H9 (cell line): ENCODE data around the gene TUFT1. TPM values are rescaled to one million over a fixed set of nuclear protein-coding genes. Genes with fewer than 3 reads are reported as not detected.

Source experiments
- DNase-seq: peaks from one replicate; pipeline ENCODE4 v3.0.0-alpha.2; 2017
- H2AFZ ChIP-seq: one replicate; pipeline ENCODE4 v1.6.1; 2013; ENCODE audit warnings: mild to moderate bottlenecking, low read length, control low read depth, moderate library complexity
- H2AK5ac ChIP-seq: 2 replicates; pipeline ENCODE4 v1.6.1; 2013; ENCODE audit warnings: low read length, control low read depth, mixed read lengths; ENCODE audit not compliant: insufficient read length
- H2BK120ac ChIP-seq: one replicate; pipeline ENCODE4 v1.6.1; 2013; ENCODE audit warnings: low read depth, mild to moderate bottlenecking, low read length, control low read depth, inconsistent platforms; ENCODE audit not compliant: poor library complexity, severe bottlenecking
- H2BK12ac ChIP-seq: 2 replicates; pipeline ENCODE4 v1.6.1; 2013; ENCODE audit warnings: low read length, control low read depth, mixed read lengths, low read depth; ENCODE audit not compliant: insufficient read length
- H2BK15ac ChIP-seq: 2 replicates; pipeline ENCODE4 v1.6.1; 2013; ENCODE audit warnings: low read depth, low read length, control low read depth
- H2BK20ac ChIP-seq: one replicate; pipeline ENCODE4 v1.6.1; 2013; ENCODE audit warnings: low read depth, mild to moderate bottlenecking, low read length, control low read depth, inconsistent platforms; ENCODE audit not compliant: poor library complexity, severe bottlenecking
- H2BK5ac ChIP-seq: 2 replicates; pipeline ENCODE4 v1.6.1; 2013; ENCODE audit warnings: low read length, control low read depth, mixed read lengths; ENCODE audit not compliant: insufficient read length
- H3K14ac ChIP-seq: 2 replicates; pipeline ENCODE4 v1.6.1; 2013; ENCODE audit warnings: low read length, control low read depth; ENCODE audit not compliant: insufficient read depth
- H3K18ac ChIP-seq: 2 replicates; pipeline ENCODE4 v1.6.1; 2013; ENCODE audit warnings: low read depth, mild to moderate bottlenecking, mixed read lengths, low read length, control low read depth; ENCODE audit not compliant: insufficient read length
- H3K23ac ChIP-seq: 2 replicates; pipeline ENCODE4 v1.6.1; 2013; ENCODE audit warnings: low read length, control low read depth, mixed read lengths, low read depth; ENCODE audit not compliant: insufficient read length
- H3K23me2 ChIP-seq: 2 replicates; pipeline ENCODE4 v1.6.1; 2013; ENCODE audit warnings: low read depth, mild to moderate bottlenecking, mixed read lengths, low read length, control low read depth; ENCODE audit not compliant: insufficient read length, poor library complexity, severe bottlenecking
- H3K27ac ChIP-seq: 2 replicates; pipeline ENCODE4 v1.5.1; 2013; ENCODE audit warnings: low read length, control low read depth, mixed read lengths, low read depth; ENCODE audit not compliant: insufficient read length
- H3K27me3 ChIP-seq: 2 replicates; pipeline ENCODE4 v1.6.1; 2013; ENCODE audit warnings: low read length, control low read depth, inconsistent platforms; ENCODE audit not compliant: insufficient read depth
- H3K4ac ChIP-seq: 2 replicates; pipeline ENCODE4 v1.6.1; 2013; ENCODE audit warnings: low read depth, mild to moderate bottlenecking, control low read depth, inconsistent platforms, low read length, moderate library complexity
- H3K4me1 ChIP-seq: 2 replicates; pipeline ENCODE4 v1.6.1; 2013; ENCODE audit warnings: low read length, control low read depth, inconsistent platforms; ENCODE audit not compliant: insufficient read depth
- H3K4me2 ChIP-seq: 2 replicates; pipeline ENCODE4 v1.6.1; 2013; ENCODE audit warnings: low read length, control low read depth, mixed read lengths; ENCODE audit not compliant: insufficient read length, insufficient read depth
- H3K56ac ChIP-seq: 2 replicates; pipeline ENCODE4 v1.6.1; 2013; ENCODE audit warnings: low read depth, mild to moderate bottlenecking, mixed read lengths, low read length, control low read depth; ENCODE audit not compliant: insufficient read length
- H3K79me1 ChIP-seq: 2 replicates; pipeline ENCODE4 v1.6.1; 2013; ENCODE audit warnings: low read depth, mild to moderate bottlenecking, moderate library complexity, low read length, control low read depth, inconsistent platforms; ENCODE audit not compliant: insufficient read depth, poor library complexity, severe bottlenecking
- H3K79me2 ChIP-seq: 2 replicates; pipeline ENCODE4 v1.6.1; 2013; ENCODE audit warnings: low read length, control low read depth, inconsistent platforms; ENCODE audit not compliant: insufficient read depth
- H3K9ac ChIP-seq: 2 replicates; pipeline ENCODE4 v1.6.1; 2013; ENCODE audit warnings: low read length, control low read depth, mixed read lengths; ENCODE audit not compliant: insufficient read length; ENCODE audit errors: extremely low read depth
- H3K9me3 ChIP-seq: one replicate; pipeline ENCODE4 v1.6.1; 2013; ENCODE audit warnings: low read depth, low read length, inconsistent platforms; ENCODE audit not compliant: control insufficient read depth
- H3T11ph ChIP-seq: one replicate; pipeline ENCODE4 v1.6.1; 2013; ENCODE audit warnings: mild to moderate bottlenecking, low read length, control low read depth, inconsistent platforms
- H4K20me1 ChIP-seq: one replicate; pipeline ENCODE4 v1.6.1; 2013; ENCODE audit not compliant: control insufficient read depth, insufficient read length, insufficient read depth
- H4K5ac ChIP-seq: 2 replicates; pipeline ENCODE4 v1.6.1; 2013; ENCODE audit warnings: low read depth, mild to moderate bottlenecking, mixed read lengths, low read length, control low read depth; ENCODE audit not compliant: insufficient read length
- H4K8ac ChIP-seq: replicated peaks from 2 replicates; pipeline ENCODE4 v1.6.1; 2013; ENCODE audit warnings: low read length, control low read depth, mixed read lengths, low read depth; ENCODE audit not compliant: insufficient read length
- H4K91ac ChIP-seq: 2 replicates; pipeline ENCODE4 v1.6.1; 2013; ENCODE audit warnings: low read depth, mild to moderate bottlenecking, moderate library complexity, mixed read lengths, low read length, control low read depth; ENCODE audit not compliant: insufficient read length
- H3K27ac Mint-ChIP-seq, 3 experiments: 2 replicates in 2 of 3; 3 replicates in 1 of 3; pipeline ENCODE4 v1.8.0; 2020 to 2021; ENCODE audit warnings: mixed read lengths in 3 of 3, mild to moderate bottlenecking in 1 of 3, moderate library complexity in 1 of 3
- H3K27me3 Mint-ChIP-seq: 2 replicates; pipeline ENCODE4 v1.8.0; 2021; ENCODE audit warnings: low read depth, mild to moderate bottlenecking, moderate library complexity, mixed read lengths
- H3K36me3 Mint-ChIP-seq, 3 experiments: 2 replicates in 2 of 3; 3 replicates in 1 of 3; pipeline ENCODE4 v1.8.0; 2020 to 2021; ENCODE audit warnings: low read depth in 3 of 3, mixed read lengths in 3 of 3; ENCODE audit not compliant: insufficient read depth in 1 of 3
- H3K4me1 Mint-ChIP-seq, 2 experiments: 2 replicates each; pipeline ENCODE4 v1.8.0; 2020; ENCODE audit warnings: mixed read lengths in 2 of 2
- H3K4me3 Mint-ChIP-seq, 2 experiments: 2 replicates in 1 of 2; 3 replicates in 1 of 2; pipeline ENCODE4 v1.8.0; 2020 to 2021; ENCODE audit warnings: mild to moderate bottlenecking in 2 of 2, mixed read lengths in 2 of 2, moderate library complexity in 1 of 2
- H3K9me3 Mint-ChIP-seq, 2 experiments: 2 replicates in 1 of 2; 3 replicates in 1 of 2; pipeline ENCODE4 v1.8.0; 2020; ENCODE audit warnings: mild to moderate bottlenecking in 2 of 2, mixed read lengths in 2 of 2, moderate library complexity in 1 of 2
- CTCF ChIP-seq: fragments of 200-600 bp; sonication (generic); conservative IDR thresholded peaks from 3 replicates; pipeline ENCODE4 v1.8.0; 2021; ENCODE audit warnings: antibody characterized with exemption, mild to moderate bottlenecking
- WGBS: extraction: QIAGEN DNeasy Blood & Tissue Kit; methylation state at CpG from one replicate; pipeline ENCODE4 v1.1.7; 2013; ENCODE audit warnings: missing lambda C conversion rate, low lambda C conversion rate, mixed read lengths; ENCODE audit not compliant: insufficient read length; ENCODE audit errors: extremely low coverage; 5-methylcytosine and 5-hydroxymethylcytosine counted together
- total RNA-seq: library from RNA; stranded (reverse); gene quantifications from 2 replicates; pipeline ENCODE4 v1.2.1, GENCODE V29; 2021

Gene TUFT1
- total RNA-seq, 1 experiment from 2014 or later: 6.2 TPM

- no peaks in the 10 kb centered on the region; a peak in 1 of 5 replicates for H3K9me3 Mint-ChIP-seq
- no peak overlapping the region for H3K23ac ChIP-seq
- H3K4me1 ChIP-seq: no peaks in the 10 kb centered on the region
- no peak overlapping the region for H3K4me3 Mint-ChIP-seq
- H3K18ac ChIP-seq: no peak overlapping the region
- H2BK12ac ChIP-seq: no peak overlapping the region
- H3T11ph ChIP-seq: no peak overlapping the region
- H3K27ac ChIP-seq: no peak overlapping the region
- no peak overlapping the region for H2AFZ ChIP-seq
- peaks cover 3% of the 10 kb centered on the region for H3K27me3 Mint-ChIP-seq
- no peak overlapping the region for H3K4ac ChIP-seq
- H4K8ac ChIP-seq: no peak overlapping the region
- no peak overlapping the region for H3K9ac ChIP-seq
- WGBS: 100% methylated on average over 1 of the region's 3 CpGs
- no peak overlapping the region for H2BK5ac ChIP-seq
- H2BK120ac ChIP-seq: no peak overlapping the region
- no peak for DNase-seq
- H3K9me3 ChIP-seq: no peaks in the 10 kb centered on the region
- no peaks in the 10 kb centered on the region for H4K20me1 ChIP-seq
- no peaks in the 10 kb centered on the region for H3K36me3 Mint-ChIP-seq
- H3K79me1 ChIP-seq: no peaks in the 10 kb centered on the region
- H3K27ac Mint-ChIP-seq: no peak overlapping the region
- H4K5ac ChIP-seq: no peak overlapping the region
- no peak overlapping the region for H2BK15ac ChIP-seq
- peaks cover 4 to 6% of the 10 kb centered on the region in 2 experiments; a peak in 3 of 4 replicates for H3K4me1 Mint-ChIP-seq
- no peak overlapping the region for H4K91ac ChIP-seq
- TF ChIP-seq CTCF: no peak
- H3K14ac ChIP-seq: no peak overlapping the region
- no peak overlapping the region for H2BK20ac ChIP-seq
- no peaks in the 10 kb centered on the region for H3K27me3 ChIP-seq
- no peaks in the 10 kb centered on the region for H3K23me2 ChIP-seq
- no peak overlapping the region for H3K4me2 ChIP-seq
- H3K79me2 ChIP-seq: no peaks in the 10 kb centered on the region
- no peak overlapping the region for H2AK5ac ChIP-seq
- no peak overlapping the region for H3K56ac ChIP-seq
Measured at GRCh38 chr1:151493042-151493441, 47.1 kb upstream of the TUFT1 start.
